Stimulated activated CD4-positive, alpha-beta T cell treated with anti-CD3 and anti-CD28 coated beads, TNF-alpha, amount 100 ng/mL, for 24 hours (primary cell): ENCODE data around the gene OTOG.

ENCODE experiments used
- DNase-seq, 3 experiments: peaks; one replicate each; pipeline ENCODE4 v3.0.0-alpha.2; 2020; ENCODE audit warnings: low read depth in 3 of 3

The OTOG gene

GRCh38 chr11:17581036-17581731, 34.1 kb downstream of the OTOG start:
- DNase-seq = no peak

- no peak for DNase-seq
Observed at GRCh38 chr11:17581732-17582053, 34.6 kb downstream of the OTOG start.

- no peak for DNase-seq
Observed at GRCh38 chr11:17585911-17586695, 39.0 kb downstream of the OTOG start.

- DNase-seq = no peak
Observed at GRCh38 chr11:17588166-17588565, 41.1 kb downstream of the OTOG start.

- no peak for DNase-seq
Observed at GRCh38 chr11:17588721-17589120, 41.7 kb downstream of the OTOG start.

- no peak for DNase-seq
Observed at GRCh38 chr11:17590463-17590862, 43.4 kb downstream of the OTOG start.

- DNase-seq = no peak
Observed at GRCh38 chr11:17591293-17591692, 44.2 kb downstream of the OTOG start.

- DNase-seq = no peak
Observed at GRCh38 chr11:17593466-17594245, 46.6 kb downstream of the OTOG start.

GRCh38 chr11:17594686-17595192, 47.7 kb downstream of the OTOG start:
- DNase-seq = no peak

- DNase-seq = no peak
Observed at GRCh38 chr11:17595526-17596309, 48.7 kb downstream of the OTOG start.

- DNase-seq = no peak
Observed at GRCh38 chr11:17596310-17596669, 49.2 kb downstream of the OTOG start.

GRCh38 chr11:17596711-17597110, 49.7 kb downstream of the OTOG start:
- no peak for DNase-seq

- DNase-seq = no peak
Observed at GRCh38 chr11:17597770-17598169, 50.7 kb downstream of the OTOG start.

- DNase-seq = peak; percentile 37 to 74 (median 55)
Observed at GRCh38 chr11:17598700-17599459, 51.8 kb downstream of the OTOG start.

- no peak for DNase-seq
Observed at GRCh38 chr11:17599460-17599925, 52.4 kb downstream of the OTOG start.

- DNase-seq = no peak
Observed at GRCh38 chr11:17600316-17601255, 53.5 kb downstream of the OTOG start.

GRCh38 chr11:17601256-17601671, 54.2 kb downstream of the OTOG start:
- no peak for DNase-seq

- DNase-seq = no peak
Observed at GRCh38 chr11:17601676-17602075, 54.6 kb downstream of the OTOG start.

GRCh38 chr11:17602105-17603001, 55.3 kb downstream of the OTOG start:
- DNase-seq = no peak
